PFSK-1 (cell line): Measurements from ENCODE around the gene NADSYN1.

Experiments used
- FOXP2 ChIP-seq: optimal IDR thresholded peaks from 2 replicates; pipeline ENCODE3; 2011; ENCODE audit warnings: borderline replicate concordance, control low read depth, inconsistent platforms; ENCODE audit not compliant: insufficient read depth; ENCODE audit errors: extremely low read length, extremely low read depth
- POLR2AphosphoS5 ChIP-seq: IDR thresholded peaks from 2 replicates; pipeline ENCODE4 v1.6.1; 2012; ENCODE audit warnings: low read depth, mild to moderate bottlenecking, control low read depth, low read length, moderate library complexity
- REST ChIP-seq, 2 experiments: IDR thresholded peaks; 2 replicates each; pipeline versions ENCODE4 v1.6.1 to v1.8.0; 2011 to 2012; ENCODE audit warnings: low read depth in 2 of 2, low read length in 2 of 2, control low read depth in 1 of 2, inconsistent platforms in 1 of 2, mild to moderate bottlenecking in 1 of 2, moderate library complexity in 1 of 2; ENCODE audit not compliant: insufficient read depth in 1 of 2
- SIN3A ChIP-seq: IDR thresholded peaks from 2 replicates; pipeline ENCODE4 v1.6.1; 2012; ENCODE audit warnings: mild to moderate bottlenecking, low read length, moderate library complexity, borderline replicate concordance; ENCODE audit not compliant: insufficient read depth
- TAF1 ChIP-seq: IDR thresholded peaks from 2 replicates; pipeline ENCODE4 v1.6.1; 2012; ENCODE audit warnings: low read length, control low read depth, borderline replicate concordance; ENCODE audit not compliant: insufficient read depth

NADSYN1 gene

GRCh38 chr11:71505781-71506180 is 52.8 kb downstream of the NADSYN1 start:
- TF ChIP-seq REST (IDR thresholded peaks at IDR 0.05; ENCODE audit: insufficient read depth in 1 of 2, low read depth in 2 of 2, low read length in 2 of 2): no peak
- no peak for TF ChIP-seq SIN3A
- TF ChIP-seq TAF1: no peak
- TF ChIP-seq FOXP2: no peak
- TF ChIP-seq POLR2AphosphoS5: no peak

- TF ChIP-seq TAF1: no peak
- TF ChIP-seq POLR2AphosphoS5: no peak
- TF ChIP-seq SIN3A: no peak
- no peak for TF ChIP-seq FOXP2
- TF ChIP-seq REST (IDR thresholded peaks at IDR 0.05; ENCODE audit: insufficient read depth in 1 of 2, low read depth in 2 of 2, low read length in 2 of 2): no peak
Measured at GRCh38 chr11:71507102-71507501, 54.1 kb downstream of the NADSYN1 start.

- TF ChIP-seq POLR2AphosphoS5 (no peak), SIN3A (no peak)
Measured at GRCh38 chr11:71518506-71519471, 65.8 kb downstream of the NADSYN1 start.

DNA sequence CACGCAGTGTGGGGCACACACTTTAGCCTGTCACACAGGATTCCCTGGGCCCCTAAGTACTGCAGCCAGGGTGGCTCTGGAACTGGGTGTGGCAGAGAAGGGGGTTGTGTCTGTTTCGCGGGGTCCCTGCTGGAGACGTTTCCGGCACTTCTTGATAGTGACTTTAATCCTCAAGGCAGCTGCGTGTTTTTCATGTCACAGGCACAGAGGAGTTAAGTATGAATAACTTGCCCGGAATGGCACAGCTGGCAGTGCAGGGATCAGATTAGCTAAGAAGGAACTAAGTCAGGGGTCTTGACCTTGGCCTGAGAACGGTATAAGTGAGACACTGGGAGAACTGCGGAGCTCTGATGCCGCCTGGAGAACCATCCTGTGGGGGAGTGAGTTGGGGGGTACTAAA is 66.5 kb downstream of the NADSYN1 start:
- TF ChIP-seq FOXP2 (no peak), REST (IDR thresholded peaks at IDR 0.05; ENCODE audit: insufficient read depth in 1 of 2, low read depth in 2 of 2, low read length in 2 of 2) (no peak), SIN3A (no peak), POLR2AphosphoS5 (no peak), TAF1 (no peak)

DNA sequence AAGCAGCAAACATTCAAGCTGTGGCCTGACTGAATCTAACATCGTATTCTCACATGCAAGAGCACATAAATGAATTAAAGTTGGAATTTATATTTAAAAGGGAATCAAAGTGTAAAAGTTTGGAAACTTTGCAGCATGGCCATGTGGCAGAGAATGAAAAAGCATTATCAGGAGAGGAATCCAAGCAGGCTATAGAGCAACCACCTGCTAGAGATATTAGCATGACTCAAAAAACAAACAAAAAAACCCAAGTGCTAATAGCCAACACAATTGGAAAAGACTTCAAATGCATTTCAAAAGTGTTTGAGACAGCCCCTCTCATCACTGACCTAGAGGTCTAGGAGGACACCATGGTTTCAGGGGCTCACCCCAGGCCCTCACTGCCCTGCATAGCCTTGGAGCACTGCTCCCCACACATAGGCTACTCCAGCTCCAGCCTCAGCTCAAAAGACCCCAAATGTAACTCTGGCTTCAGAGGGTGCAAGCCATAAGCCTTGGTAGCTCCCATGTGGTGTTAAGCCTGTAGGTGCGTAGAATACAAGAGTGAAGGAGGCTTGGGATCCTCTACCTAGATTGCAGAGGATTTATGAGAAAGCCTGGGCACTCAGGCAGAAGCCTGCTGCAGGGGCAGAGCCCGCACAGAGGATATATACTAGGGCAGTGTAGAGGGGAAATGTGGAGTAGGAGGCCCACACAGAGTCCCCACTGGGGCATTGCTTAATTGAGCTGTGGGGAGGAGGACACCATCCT is 72.4 kb downstream of the NADSYN1 start:
- no peak for TF ChIP-seq REST (IDR thresholded peaks at IDR 0.05; ENCODE audit: insufficient read depth in 1 of 2, low read depth in 2 of 2, low read length in 2 of 2)
- no peak for TF ChIP-seq POLR2AphosphoS5
- TF ChIP-seq TAF1: no peak
- TF ChIP-seq FOXP2: no peak
- no peak for TF ChIP-seq SIN3A
